Common myeloid progenitor, CD34-positive (primary cell): ENCODE results near the gene DARS1.
"Not testable (repeated sequence)": the region's sequence is repeated elsewhere in the genome, so short reads cannot be mapped to it uniquely, and the experiment has no call there.

Experiments used
- CTCF ChIA-PET: fragments of 350-600 bp; sonication (Branson Sonifier 250); formaldehyde crosslinking; loops from one replicate; lab custom pipeline; 2021; ENCODE audit warnings: antibody characterized with exemption; lab: Charles Lee
- POLR2A ChIA-PET: fragments of 350-600 bp; sonication (Branson Sonifier 250); formaldehyde crosslinking; loops from one replicate; lab custom pipeline; 2021; ENCODE audit warnings: antibody characterized with exemption; lab: Charles Lee
- DNase-seq, 3 donors: peaks; one replicate each; pipeline versions ENCODE4 v3.0.0 to v3.0.0-alpha.2; 2013
- H3K27ac ChIP-seq, 2 experiments: 1 replicate in 1 of 2; 2 replicates in 1 of 2; pipeline ENCODE4 v1.7.0; 2013; ENCODE audit warnings: inconsistent platforms in 2 of 2, low read length in 2 of 2, mild to moderate bottlenecking in 2 of 2, low read depth in 1 of 2, moderate library complexity in 1 of 2; ENCODE audit not compliant: severe bottlenecking in 2 of 2, insufficient read depth in 1 of 2, poor library complexity in 1 of 2
- H3K27me3 ChIP-seq, 5 experiments: replicated peaks in 2 of 5; 1 replicate in 3 of 5; 2 replicates in 2 of 5; pipeline versions ENCODE4 v1.6.1 to v1.7.0; 2013; ENCODE audit warnings: low read length in 4 of 5, mild to moderate bottlenecking in 2 of 5, moderate library complexity in 2 of 5, inconsistent platforms in 1 of 5; ENCODE audit not compliant: insufficient read depth in 5 of 5, control insufficient read depth in 4 of 5
- H3K36me3 ChIP-seq, 4 experiments: 1 replicate in 2 of 4; 2 replicates in 2 of 4; pipeline versions ENCODE4 v1.6.1 to v1.7.0; 2013; ENCODE audit warnings: low read length in 3 of 4, control low read depth in 1 of 4, mild to moderate bottlenecking in 1 of 4; ENCODE audit not compliant: control insufficient read depth in 4 of 4, insufficient read depth in 4 of 4
- H3K4me1 ChIP-seq, 4 experiments: 1 replicate in 3 of 4; 2 replicates in 1 of 4; pipeline versions ENCODE4 v1.6.1 to v1.7.1; 2013; ENCODE audit warnings: low read length in 3 of 4, mild to moderate bottlenecking in 3 of 4, control low read depth in 1 of 4, inconsistent platforms in 1 of 4, moderate library complexity in 1 of 4; ENCODE audit not compliant: control insufficient read depth in 4 of 4, insufficient read depth in 4 of 4; ENCODE audit errors: control extremely low read depth in 1 of 4
- H3K4me3 ChIP-seq, 7 experiments: 1 replicate in 4 of 7; 2 replicates in 3 of 7; pipeline versions ENCODE4 v1.5.1 to v1.7.0; 2013; ENCODE audit warnings: mild to moderate bottlenecking in 7 of 7, low read length in 6 of 7, moderate library complexity in 6 of 7, inconsistent platforms in 2 of 7, low read depth in 2 of 7, control low read depth in 1 of 7; ENCODE audit not compliant: insufficient read depth in 4 of 7, control insufficient read depth in 1 of 7; ENCODE audit errors: extremely low read depth in 1 of 7
- H3K9me3 ChIP-seq, 5 experiments: 1 replicate in 4 of 5; 2 replicates in 1 of 5; pipeline versions ENCODE4 v1.6.1 to v1.7.1; 2013; ENCODE audit warnings: low read length in 4 of 5, mild to moderate bottlenecking in 2 of 5, inconsistent platforms in 1 of 5, low read depth in 1 of 5, moderate library complexity in 1 of 5; ENCODE audit not compliant: control insufficient read depth in 4 of 5, insufficient read depth in 2 of 5; ENCODE audit errors: control extremely low read depth in 1 of 5
- WGBS: methylation state at CpG from one replicate; pipeline ENCODE4 v1.1.5; 2013; ENCODE audit not compliant: insufficient coverage; 5-methylcytosine and 5-hydroxymethylcytosine counted together

The DARS1 gene

DNA sequence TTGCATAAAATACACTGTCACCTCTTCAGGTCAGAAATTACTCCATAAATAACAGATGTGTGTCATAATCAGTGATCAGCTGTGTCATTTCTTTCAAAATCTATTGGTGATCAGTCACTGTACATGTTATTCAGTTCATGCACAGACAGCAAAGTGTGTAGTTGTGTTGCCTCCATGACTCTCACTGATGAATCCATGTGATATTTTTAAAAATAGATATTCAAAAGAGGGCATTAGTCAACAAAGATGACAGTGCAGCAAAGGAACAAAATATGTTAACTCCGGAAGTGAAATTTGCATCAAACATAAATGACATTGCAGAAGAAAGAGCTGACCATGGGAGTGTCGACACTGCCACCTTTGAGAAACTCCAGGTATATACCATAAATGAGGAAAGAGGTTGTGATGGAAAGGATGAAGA is 92.0 kb downstream of the DARS1 start:
- DNase-seq, result peak in 1 of 3 donors; percentile 7
- H3K27ac ChIP-seq, result no peak overlapping the region
- peaks cover 0 to 1% (median under 1%) of the 10 kb centered on the region in 4 experiments for H3K36me3 ChIP-seq
- no peak overlapping the region for H3K4me3 ChIP-seq
- 100% methylated on average over 1 of the region's 2 CpGs for WGBS
- no peaks in the 10 kb centered on the region for H3K27me3 ChIP-seq
- peaks cover 6 to 28% (median 8%) of the 10 kb centered on the region in 4 experiments for H3K4me1 ChIP-seq
- POLR2A ChIA-PET, result no interaction called here
- H3K9me3 ChIP-seq, result peaks cover 0 to under 1% (median 0%) of the 10 kb centered on the region in 5 experiments
- CTCF ChIA-PET, result interaction anchor here (1.0 to 1.2 kb wide), 3 partner anchors 11 to 484 kb away, joined by 3 to 4 read pairs (median 3); no protein-coding TSS in a partner anchor

DNA sequence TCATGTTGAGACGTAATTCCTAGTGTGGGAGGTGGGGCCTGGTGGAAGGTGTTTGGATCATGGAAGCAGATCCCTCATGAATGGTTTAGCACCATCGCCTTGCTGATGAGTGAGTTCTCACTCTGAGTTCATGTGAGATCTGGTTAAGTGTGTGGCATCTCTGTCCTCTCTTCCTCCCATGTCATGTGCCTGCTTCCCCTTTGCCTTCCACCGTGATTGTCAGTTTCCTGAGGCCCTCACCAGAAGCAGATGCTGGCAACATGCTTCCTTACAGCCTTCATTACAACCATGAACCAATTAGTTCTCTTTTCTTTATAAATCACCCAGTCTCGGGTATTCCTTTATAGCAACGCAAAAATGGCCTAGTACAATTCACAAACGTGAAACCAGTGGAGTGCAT is 94.6 kb downstream of the DARS1 start:
- Histone ChIP-seq H3K4me3 (no peak overlapping the region), H3K36me3 (no peaks in the 10 kb centered on the region), H3K4me1 (peaks cover 6 to 28% (median 8%) of the 10 kb centered on the region in 4 experiments), H3K9me3 (peaks cover 0 to 2% (median 0%) of the 10 kb centered on the region in 5 experiments), H3K27ac (no peak overlapping the region), H3K27me3 (no peaks in the 10 kb centered on the region)
- ChIA-PET CTCF (interaction anchor here (1.0 to 1.9 kb wide), 2 partner anchors 12 to 495 kb away, joined by 3 to 4 read pairs; no protein-coding TSS in a partner anchor), POLR2A (no interaction called here)
- 15% methylated on average over 3 of the region's 6 CpGs for WGBS
- peak; percentile 28 to 89 (median 80) for DNase-seq

DNA sequence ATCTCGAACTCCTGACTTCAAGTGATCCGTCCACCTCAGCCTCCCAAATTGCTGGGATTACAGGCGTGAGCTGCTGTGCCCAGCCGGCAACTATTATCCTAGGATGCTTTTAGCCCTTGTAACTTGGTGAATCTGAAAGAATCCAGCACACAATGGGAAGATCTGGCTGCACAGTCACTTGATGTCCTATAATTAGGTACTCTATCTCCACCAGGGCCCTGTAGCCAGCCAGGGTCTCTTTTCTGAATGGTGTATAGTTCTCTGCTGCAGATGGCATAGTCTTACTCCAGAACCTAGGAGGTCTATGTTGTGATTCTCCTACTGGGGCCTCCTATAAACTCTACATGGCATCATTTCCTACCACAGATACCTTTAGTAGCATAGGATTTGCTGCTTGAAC is 95.3 kb downstream of the DARS1 start:
- Histone ChIP-seq H3K27me3 (no peaks in the 10 kb centered on the region), H3K36me3 (no peaks in the 10 kb centered on the region), H3K4me1 (peaks cover 6 to 28% (median 8%) of the 10 kb centered on the region in 4 experiments), H3K4me3 (no peak overlapping the region), H3K27ac (no peak overlapping the region), H3K9me3 (peaks cover 0 to 2% (median 0%) of the 10 kb centered on the region in 5 experiments)
- POLR2A ChIA-PET, result no interaction called here
- CTCF ChIA-PET, result interaction anchor here (1.3 to 1.9 kb wide), 2 partner anchors 23 to 495 kb away, joined by 4 to 6 read pairs; no protein-coding TSS in a partner anchor
- no peak for DNase-seq
- WGBS, result 96% methylated on average over 4 of the region's 4 CpGs

DNA sequence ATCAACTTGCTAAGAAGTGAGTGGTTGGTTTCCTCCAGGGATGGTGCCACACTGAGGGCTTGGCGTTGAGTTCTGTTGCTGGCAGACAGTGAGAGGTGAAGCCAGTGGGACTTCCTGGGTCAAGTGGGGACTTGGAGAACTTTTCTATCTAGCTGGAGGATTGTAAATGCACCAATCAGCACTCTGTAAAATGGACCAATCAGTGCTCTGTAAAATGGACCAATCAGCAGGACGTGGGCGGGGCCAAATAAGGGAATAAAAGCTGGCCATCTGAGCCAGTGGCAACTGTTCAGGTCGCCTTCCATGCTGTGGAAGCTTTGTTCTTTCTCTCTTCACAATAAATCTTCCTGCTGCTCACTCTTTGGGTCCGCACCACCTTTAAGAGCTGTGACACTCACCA is 96.8 kb downstream of the DARS1 start:
- H3K9me3 ChIP-seq, H3K27me3 ChIP-seq, DNase-seq, CTCF ChIA-PET, H3K27ac ChIP-seq, POLR2A ChIA-PET, H3K4me3 ChIP-seq, H3K36me3 ChIP-seq: not testable (repeated sequence)
- H3K4me1 ChIP-seq, result peaks cover 6 to 28% (median 8%) of the 10 kb centered on the region in 4 experiments
- WGBS, result 96% methylated on average over 3 of the region's 5 CpGs

DNA sequence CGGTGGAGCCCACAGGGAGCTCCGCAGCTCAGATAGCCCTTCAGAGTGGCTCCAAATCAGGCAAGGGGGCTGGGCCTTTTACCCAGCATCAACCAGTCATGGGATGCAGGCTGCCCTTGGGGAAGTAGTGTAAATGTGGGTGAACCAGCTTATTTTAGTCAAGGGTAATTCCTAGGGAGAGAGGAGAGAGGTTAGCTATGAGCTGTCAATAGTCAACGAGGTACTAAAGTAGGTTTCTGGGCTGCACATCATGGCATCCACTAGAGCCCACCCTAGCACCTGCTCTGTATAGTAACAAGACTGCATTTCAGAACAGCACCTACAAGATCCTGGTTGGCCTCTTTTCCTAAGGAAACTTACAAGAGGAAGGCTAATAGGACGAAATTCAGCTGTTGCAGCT is 99.7 kb downstream of the DARS1 start:
- CTCF ChIA-PET, result interaction anchor here (1.1 to 1.2 kb wide), 2 partner anchors 10 to 21 kb away, joined by 3 to 5 read pairs; no protein-coding TSS in a partner anchor

DNA sequence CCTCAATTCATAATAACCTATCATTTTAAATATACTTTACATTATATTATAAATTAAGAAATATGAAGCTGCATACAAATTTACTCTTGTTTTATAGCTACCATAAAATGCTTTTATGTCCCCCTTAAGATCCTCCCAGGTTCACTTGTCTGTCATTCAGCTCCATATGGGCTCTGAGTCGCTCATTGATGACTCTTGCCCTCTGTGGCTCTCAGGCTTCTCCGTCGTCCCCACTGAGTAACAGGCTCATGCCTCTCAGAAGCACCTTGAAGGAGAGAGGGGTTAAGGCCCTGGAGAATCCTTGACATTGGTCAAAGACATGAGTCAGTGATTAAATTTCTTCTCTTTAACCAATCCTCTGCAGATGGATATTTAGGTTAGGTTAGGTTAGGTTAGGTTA is 103.0 kb downstream of the DARS1 start:
- no peaks in the 10 kb centered on the region for H3K27me3 ChIP-seq
- H3K4me3 ChIP-seq, result no peak overlapping the region
- ChIA-PET CTCF (interaction anchor here (1.6 kb wide), 1 partner anchor 11 kb away, joined by 4 read pairs; no protein-coding TSS in a partner anchor), POLR2A (interaction anchor here (0.6 kb wide), 1 partner anchor 770 kb away, joined by 3 read pairs; no protein-coding TSS in a partner anchor)
- H3K27ac ChIP-seq, result no peak overlapping the region
- WGBS, result no CpG with 5 or more reads among the region's 3 CpGs
- no peak for DNase-seq
- H3K4me1 ChIP-seq, result no peaks in the 10 kb centered on the region
- no peaks in the 10 kb centered on the region for H3K36me3 ChIP-seq
- no peaks in the 10 kb centered on the region for H3K9me3 ChIP-seq

More for the DNA sequence above, 99.7 kb downstream of the DARS1 start:
- WGBS, result 100% methylated on average over 3 of the region's 4 CpGs
- H3K4me1 ChIP-seq, result peaks cover 0 to 8% (median 3%) of the 10 kb centered on the region in 4 experiments
- H3K36me3 ChIP-seq, result no peaks in the 10 kb centered on the region
- no peak overlapping the region for H3K4me3 ChIP-seq
- DNase-seq, result no peak
- H3K9me3 ChIP-seq, result peaks cover 0 to 2% (median 0%) of the 10 kb centered on the region in 5 experiments
- POLR2A ChIA-PET, result no interaction called here
- no peaks in the 10 kb centered on the region for H3K27me3 ChIP-seq
- no peak overlapping the region for H3K27ac ChIP-seq

DNA sequence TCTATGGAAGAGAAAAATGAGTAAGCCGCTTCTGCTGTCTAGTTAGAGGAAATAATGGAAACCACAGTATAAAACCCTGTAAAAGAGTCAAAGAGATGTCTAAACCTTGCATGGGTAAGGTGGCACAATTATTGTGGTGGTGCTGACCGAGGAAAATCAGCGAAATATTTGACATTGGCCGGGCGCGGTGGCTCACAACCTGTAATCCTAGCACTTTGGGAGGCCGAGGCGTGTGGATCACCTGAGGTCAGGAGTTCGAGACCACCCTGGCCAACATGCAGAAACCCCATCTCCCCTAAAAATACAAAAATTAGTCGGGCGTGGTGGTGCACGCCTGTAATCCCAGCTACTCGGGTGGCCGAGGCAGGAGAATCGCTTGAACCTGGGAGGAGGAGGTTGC is 108.7 kb downstream of the DARS1 start:
- H3K9me3 ChIP-seq, POLR2A ChIA-PET, DNase-seq, H3K27me3 ChIP-seq: not testable (repeated sequence)
- Histone ChIP-seq H3K36me3 (peaks cover 2 to 20% (median 8%) of the 10 kb centered on the region in 4 experiments), H3K27ac (peak overlapping the region in 1 of 2 experiments; percentile 57), H3K4me3 (peak overlapping the region in 6 of 7 experiments; percentile 72 to 97 (median 84)), H3K4me1 (peaks cover 3 to 23% (median 15%) of the 10 kb centered on the region in 4 experiments)
- CTCF ChIA-PET, result interaction anchor here (2.2 kb wide), 1 partner anchor 10 kb away, joined by 8 read pairs; no protein-coding TSS in a partner anchor
- 77% methylated on average over 10 of the region's 15 CpGs for WGBS
